NB4 (cell line): ENCODE data around the gene SHTN1.

Experiments used
- DNase-seq: peaks from one replicate; pipeline ENCODE4 v3.0.0; 2010; ENCODE audit warnings: low read depth
- H3K4me3 ChIP-seq: one replicate; pipeline ENCODE4 v1.5.1; 2011; ENCODE audit warnings: mild to moderate bottlenecking, low read depth, low read length, moderate library complexity
- MYC ChIP-seq: IDR thresholded peaks from 2 replicates; pipeline ENCODE4 v1.6.1; 2011; ENCODE audit warnings: low read depth, low read length
- POLR2A ChIP-seq: IDR thresholded peaks from 2 replicates; pipeline ENCODE4 v1.6.1; 2011; ENCODE audit warnings: mild to moderate bottlenecking; ENCODE audit not compliant: insufficient read length; ENCODE audit errors: extremely low read depth
- TF ChIP-seq, protein P1 (sequence below): IDR thresholded peaks from one replicate; pipeline ENCODE4 v1.5.1; 2012; ENCODE audit warnings: low read depth, low read length
- TF ChIP-seq, protein P2 (sequence below): IDR thresholded peaks from 2 replicates; pipeline ENCODE4 v1.6.1; 2011; ENCODE audit warnings: low read depth, low read length

The SHTN1 gene

DNA sequence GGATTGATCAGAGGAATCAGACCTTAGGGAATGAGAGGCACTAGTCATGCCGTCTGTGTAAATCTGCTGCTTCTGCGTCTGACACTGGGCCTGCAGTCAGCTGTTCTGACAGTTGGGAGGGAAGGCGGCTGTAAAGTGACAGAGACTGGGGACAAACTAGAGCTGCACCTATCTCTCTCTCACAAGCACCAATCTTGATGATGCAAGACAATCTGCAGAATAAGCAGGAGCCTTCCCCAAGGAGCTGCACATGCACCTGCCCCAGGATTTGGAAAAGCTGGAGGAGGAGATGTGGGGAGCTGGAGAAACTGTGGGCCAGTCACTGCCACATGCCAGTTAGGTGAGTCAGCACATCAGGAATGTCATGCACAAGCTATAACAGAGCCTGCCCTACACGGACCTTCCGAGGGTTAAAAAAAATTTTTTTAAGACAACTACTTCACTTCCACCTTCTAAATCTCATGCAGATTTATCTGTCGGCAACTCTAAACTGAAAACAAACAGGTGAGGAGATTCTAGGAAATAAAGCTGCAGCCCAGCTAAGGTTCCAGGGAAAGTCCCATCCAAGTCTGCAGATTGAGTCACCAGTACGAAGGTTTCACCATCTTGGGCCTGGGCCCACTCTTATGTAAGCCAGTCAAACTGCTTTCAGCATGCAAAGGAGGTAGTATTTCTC is 116.5 kb downstream of the SHTN1 start:
- no peak overlapping the region for H3K4me3 ChIP-seq
- TF ChIP-seq MYC (no peak), POLR2A (no peak)
- TF ChIP-seq, protein P1, sequence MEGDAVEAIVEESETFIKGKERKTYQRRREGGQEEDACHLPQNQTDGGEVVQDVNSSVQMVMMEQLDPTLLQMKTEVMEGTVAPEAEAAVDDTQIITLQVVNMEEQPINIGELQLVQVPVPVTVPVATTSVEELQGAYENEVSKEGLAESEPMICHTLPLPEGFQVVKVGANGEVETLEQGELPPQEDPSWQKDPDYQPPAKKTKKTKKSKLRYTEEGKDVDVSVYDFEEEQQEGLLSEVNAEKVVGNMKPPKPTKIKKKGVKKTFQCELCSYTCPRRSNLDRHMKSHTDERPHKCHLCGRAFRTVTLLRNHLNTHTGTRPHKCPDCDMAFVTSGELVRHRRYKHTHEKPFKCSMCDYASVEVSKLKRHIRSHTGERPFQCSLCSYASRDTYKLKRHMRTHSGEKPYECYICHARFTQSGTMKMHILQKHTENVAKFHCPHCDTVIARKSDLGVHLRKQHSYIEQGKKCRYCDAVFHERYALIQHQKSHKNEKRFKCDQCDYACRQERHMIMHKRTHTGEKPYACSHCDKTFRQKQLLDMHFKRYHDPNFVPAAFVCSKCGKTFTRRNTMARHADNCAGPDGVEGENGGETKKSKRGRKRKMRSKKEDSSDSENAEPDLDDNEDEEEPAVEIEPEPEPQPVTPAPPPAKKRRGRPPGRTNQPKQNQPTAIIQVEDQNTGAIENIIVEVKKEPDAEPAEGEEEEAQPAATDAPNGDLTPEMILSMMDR = no peak
- TF ChIP-seq, protein P2, sequence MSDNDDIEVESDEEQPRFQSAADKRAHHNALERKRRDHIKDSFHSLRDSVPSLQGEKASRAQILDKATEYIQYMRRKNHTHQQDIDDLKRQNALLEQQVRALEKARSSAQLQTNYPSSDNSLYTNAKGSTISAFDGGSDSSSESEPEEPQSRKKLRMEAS = no peak
- no peak for DNase-seq

DNA sequence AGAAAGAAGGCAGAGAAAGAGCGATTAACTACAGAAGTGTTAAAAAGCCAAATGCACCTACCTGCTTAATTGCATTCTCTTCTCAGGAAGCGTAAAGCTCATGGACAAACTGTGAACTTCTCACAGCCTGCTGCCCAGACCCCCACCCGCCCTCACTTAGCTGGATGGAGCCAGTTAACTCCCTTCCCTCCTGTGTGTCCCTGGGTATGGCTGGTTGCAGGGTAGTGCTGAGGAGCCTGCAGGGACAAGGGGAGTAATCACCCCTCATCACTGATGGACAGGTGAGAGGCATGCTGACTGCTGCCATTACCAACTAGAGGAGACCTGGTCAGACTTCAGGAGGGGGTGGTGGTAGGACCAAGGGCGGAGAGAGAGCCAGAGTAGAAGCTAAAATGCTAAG is 118.2 kb downstream of the SHTN1 start:
- no peak for TF ChIP-seq POLR2A
- TF ChIP-seq, protein P1 = no peak
- TF ChIP-seq MYC = no peak
- TF ChIP-seq, protein P2 = no peak
- DNase-seq = no peak
- no peak overlapping the region for H3K4me3 ChIP-seq

- TF ChIP-seq, protein P2 = no peak
- TF ChIP-seq POLR2A (no peak), MYC (no peak)
- TF ChIP-seq, protein P1 = no peak
- H3K4me3 ChIP-seq = no peak overlapping the region
- DNase-seq = no peak
Observed at GRCh38 chr10:116882639-116883038, 122.3 kb downstream of the SHTN1 start.

DNA sequence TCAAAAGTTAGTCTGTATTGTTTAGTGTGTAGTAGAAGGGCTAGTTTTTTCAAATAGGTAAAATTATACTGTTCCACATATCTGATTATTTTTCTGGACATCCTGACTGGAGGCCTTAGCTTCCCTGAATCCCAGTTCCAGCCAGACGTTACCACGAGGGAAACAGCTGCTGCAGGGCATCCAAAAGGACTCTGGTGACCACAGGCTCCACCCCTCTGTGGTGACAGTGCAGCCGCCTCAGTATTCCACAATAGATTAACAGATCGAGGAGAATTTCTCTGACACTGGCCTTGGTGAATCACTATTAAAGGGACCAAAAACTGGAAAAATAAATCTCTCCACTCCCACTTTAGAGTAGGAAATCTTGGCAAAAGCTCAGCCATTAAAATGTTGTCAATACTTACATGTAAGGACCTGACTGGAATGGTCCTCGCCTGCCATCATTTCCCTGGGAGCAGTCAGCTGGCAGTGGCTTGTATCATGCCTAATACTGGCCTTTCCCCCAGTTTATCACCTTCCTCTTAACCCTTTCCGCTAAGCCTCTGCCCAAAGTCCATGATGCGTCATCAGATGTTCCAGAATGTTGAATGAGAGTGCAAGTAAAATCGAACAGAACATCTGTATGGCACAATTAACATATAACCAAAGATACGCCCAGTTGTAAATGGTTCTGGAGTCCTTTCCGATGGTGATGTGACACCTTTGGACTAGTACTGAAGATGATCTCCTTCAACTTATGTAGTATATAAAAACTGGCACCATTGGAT is 124.1 kb downstream of the SHTN1 start:
- TF ChIP-seq, protein P1 = no peak
- TF ChIP-seq POLR2A (no peak), MYC (no peak)
- TF ChIP-seq, protein P2 = no peak
- DNase-seq = no peak
- H3K4me3 ChIP-seq = no peak overlapping the region

- DNase-seq = no peak
- H3K4me3 ChIP-seq = no peak overlapping the region
- TF ChIP-seq POLR2A (no peak), MYC (no peak)
- TF ChIP-seq, protein P2 = no peak
- TF ChIP-seq, protein P1 = no peak
Observed at GRCh38 chr10:116879817-116880216, 125.2 kb downstream of the SHTN1 start.
